ENCODE results near the gene ARL6.
A peak's percentile ranks its signal among the peaks of the same experiment; 100 is the strongest.

Gene ARL6, protein sequence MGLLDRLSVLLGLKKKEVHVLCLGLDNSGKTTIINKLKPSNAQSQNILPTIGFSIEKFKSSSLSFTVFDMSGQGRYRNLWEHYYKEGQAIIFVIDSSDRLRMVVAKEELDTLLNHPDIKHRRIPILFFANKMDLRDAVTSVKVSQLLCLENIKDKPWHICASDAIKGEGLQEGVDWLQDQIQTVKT

DNA sequence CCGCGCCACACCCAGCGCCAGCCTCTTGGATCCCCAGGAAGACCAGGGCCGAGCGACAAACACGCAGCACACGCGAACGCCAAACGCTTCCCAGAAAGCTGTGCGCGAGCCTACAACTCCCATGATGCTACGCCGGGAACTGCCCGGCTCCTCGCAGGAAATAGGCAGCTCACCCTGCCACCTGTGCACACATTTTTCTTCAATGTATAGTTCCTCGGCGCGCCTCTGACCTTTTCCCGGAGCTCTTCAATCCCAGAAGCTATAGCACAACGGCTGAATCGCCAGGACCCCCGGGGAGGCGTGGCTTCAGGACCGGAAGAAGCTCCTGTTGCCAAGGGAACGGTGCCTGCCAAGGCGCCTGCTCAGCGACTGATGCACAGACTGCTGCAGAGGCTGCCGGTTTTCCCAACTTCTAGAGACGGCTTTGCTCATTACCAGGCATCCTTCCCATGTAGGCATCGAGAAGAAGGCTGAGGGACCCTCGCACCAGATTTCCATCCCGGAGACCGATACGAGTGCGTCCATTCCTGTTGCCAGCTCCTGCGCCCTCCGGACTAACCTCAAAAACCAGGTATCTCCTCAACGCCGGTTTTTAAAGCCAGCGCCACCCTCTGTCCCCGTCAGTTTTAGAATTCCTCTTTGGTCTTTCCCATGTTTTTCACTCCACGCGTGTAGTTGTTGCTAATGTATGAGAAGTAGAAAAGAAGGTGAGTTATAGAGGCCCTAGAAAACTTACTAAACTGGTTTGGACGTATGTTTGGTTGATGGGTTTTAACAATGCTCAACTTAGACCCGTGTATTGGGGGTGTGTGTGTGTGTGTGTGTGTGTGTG is at the start of gene ARL6:
ARL6 (plus strand) TSS at position 352 of the 832 bp plus-strand sequence. CDS start 3,350 bp downstream, outside the sequence.
- peak; percentile 39 to 49 (median 44) for DNase-seq (ENCODE audit: low read depth in 2 of 3, low spot score in 2 of 3)

GRCh38 chr3:97719156-97719821 is 45.3 kb upstream of the ARL6 start:
- peak; percentile 7 to 14 (median 10) for DNase-seq (ENCODE audit: low read depth in 2 of 3, low spot score in 2 of 3)

- no peak for DNase-seq (ENCODE audit: low read depth in 2 of 3, low spot score in 2 of 3)
Measured at GRCh38 chr3:97720417-97720816, 44.1 kb upstream of the ARL6 start.

- DNase-seq (ENCODE audit: low read depth in 2 of 3, low spot score in 2 of 3) = no peak
Measured at GRCh38 chr3:97721446-97721845, 43.1 kb upstream of the ARL6 start.

- DNase-seq (ENCODE audit: low read depth in 2 of 3, low spot score in 2 of 3) = no peak
Measured at GRCh38 chr3:97736928-97737327, 27.6 kb upstream of the ARL6 start.

GRCh38 chr3:97738761-97739160 is 25.8 kb upstream of the ARL6 start:
- DNase-seq (ENCODE audit: low read depth in 2 of 3, low spot score in 2 of 3) = no peak

- no peak for DNase-seq (ENCODE audit: low read depth in 2 of 3, low spot score in 2 of 3)
Measured at GRCh38 chr3:97742036-97742435, 22.5 kb upstream of the ARL6 start.

DNA sequence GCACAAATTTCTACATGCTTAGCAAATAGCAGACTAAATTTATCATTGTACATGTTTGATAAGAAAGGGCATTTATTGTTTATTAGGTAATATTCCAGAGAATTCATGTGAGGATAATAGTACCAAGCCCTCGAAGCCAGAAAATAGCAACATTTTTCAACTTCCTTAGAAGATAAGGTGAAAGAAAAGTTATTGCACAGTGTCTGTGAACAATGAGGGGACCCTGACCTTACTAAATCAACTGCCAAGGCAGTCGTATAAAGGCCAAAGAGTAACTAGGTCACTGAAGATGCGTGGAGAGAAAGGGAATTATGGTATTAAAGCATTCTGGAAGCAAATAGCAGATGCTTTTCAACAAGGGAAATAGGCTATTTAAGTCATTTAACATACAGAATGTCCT is 20.3 kb upstream of the ARL6 start:
- no peak for DNase-seq (ENCODE audit: low read depth in 2 of 3, low spot score in 2 of 3)

DNA sequence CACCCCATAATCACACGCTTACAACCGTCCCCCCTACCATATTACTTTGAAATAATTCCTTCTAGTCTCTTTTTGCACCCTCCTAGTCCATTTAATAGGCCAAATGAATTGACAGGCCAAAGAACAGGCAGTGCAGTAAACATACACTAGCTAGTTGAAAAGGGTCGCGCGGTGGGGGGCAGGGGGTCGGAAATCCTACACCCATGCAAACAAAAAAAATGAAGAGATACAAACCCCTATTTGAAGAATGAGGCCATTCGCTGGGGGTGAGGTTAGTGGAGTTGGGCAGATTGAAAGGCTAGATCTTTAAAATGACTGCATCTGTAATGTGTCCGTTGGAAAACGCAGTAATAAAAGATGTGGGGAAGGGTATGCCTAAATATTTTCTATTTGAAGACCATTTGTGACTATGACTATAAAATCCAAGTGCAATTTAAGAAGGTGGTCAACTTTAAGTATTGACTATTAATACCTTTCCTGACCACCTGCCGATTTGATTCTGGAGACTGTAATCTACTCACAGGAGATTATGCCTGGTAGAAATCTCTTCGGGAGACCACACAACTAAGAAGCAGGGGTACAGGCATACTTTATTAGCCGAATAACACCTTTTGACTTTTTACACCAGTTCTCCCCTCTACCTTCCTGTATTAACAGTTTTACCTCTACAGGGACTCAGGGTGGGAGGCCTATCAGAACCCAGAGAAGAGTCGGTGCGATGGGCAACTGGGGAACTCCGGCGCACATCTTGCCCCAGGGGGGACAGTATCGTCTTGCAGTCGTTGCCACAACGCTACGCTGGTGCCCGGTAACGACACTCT is 762 bp upstream of the ARL6 start:
- DNase-seq (ENCODE audit: low read depth in 2 of 3, low spot score in 2 of 3) = no peak

DNA sequence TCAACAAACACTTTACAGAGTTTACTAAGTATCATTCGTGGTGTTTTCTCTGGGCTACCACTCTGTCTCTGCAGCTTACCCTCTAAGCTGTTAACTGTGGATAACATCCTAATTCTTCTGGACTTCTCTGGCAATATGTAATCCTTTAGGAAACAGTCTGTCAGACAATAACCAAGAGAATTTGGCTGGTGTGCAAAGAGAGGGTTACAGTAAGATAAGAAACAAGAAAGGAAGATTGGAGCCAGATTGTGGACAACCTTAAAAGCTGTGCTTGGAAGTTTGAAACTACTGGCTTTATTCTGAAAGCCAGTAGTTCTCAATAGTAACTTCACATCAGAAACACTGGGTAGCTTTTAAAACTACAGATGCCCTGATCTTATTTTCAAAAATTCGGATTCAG is 778 bp downstream of the ARL6 start:
- no peak for DNase-seq (ENCODE audit: low read depth in 2 of 3, low spot score in 2 of 3)

GRCh38 chr3:97772926-97773325 is 8.4 kb downstream of the ARL6 start:
- DNase-seq (ENCODE audit: low read depth in 2 of 3, low spot score in 2 of 3) = no peak

GRCh38 chr3:97778152-97778551 is 13.6 kb downstream of the ARL6 start:
- DNase-seq (ENCODE audit: low read depth in 2 of 3, low spot score in 2 of 3) = no peak

DNA sequence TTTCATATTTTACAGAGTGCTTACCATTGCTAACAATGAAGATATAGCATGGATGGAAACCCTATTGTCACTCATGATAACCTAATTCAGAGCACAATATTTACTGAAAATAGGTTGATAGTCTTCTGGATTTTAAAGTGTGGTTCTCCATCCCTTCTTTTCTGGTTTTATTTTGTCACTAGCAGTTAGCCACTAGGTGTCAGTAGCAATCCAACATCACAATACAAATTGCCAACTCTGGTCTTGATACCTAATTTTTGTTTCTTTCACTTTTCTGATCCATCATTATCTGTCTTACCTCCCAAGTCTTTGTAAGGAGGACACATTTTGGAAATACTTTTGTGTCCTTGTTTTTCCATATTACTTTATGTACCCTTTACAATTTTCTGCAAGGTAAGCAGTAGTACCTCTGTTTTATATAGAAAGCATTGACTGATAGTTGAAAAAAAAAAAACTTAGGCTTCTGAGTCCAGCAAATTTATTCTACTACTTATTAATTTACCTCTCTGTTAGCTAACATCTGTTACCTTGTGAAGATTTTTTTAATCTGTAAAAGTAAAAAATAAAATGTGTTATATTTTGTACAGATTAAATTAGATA is 29.0 kb downstream of the ARL6 start:
- no peak for DNase-seq (ENCODE audit: low read depth in 2 of 3, low spot score in 2 of 3)

- DNase-seq (ENCODE audit: low read depth in 2 of 3, low spot score in 2 of 3) = no peak
Measured at GRCh38 chr3:97795951-97796350, 31.4 kb downstream of the ARL6 start.

- DNase-seq (ENCODE audit: low read depth in 2 of 3, low spot score in 2 of 3) = no peak
Measured at GRCh38 chr3:97804471-97804870, 39.9 kb downstream of the ARL6 start.

DNA sequence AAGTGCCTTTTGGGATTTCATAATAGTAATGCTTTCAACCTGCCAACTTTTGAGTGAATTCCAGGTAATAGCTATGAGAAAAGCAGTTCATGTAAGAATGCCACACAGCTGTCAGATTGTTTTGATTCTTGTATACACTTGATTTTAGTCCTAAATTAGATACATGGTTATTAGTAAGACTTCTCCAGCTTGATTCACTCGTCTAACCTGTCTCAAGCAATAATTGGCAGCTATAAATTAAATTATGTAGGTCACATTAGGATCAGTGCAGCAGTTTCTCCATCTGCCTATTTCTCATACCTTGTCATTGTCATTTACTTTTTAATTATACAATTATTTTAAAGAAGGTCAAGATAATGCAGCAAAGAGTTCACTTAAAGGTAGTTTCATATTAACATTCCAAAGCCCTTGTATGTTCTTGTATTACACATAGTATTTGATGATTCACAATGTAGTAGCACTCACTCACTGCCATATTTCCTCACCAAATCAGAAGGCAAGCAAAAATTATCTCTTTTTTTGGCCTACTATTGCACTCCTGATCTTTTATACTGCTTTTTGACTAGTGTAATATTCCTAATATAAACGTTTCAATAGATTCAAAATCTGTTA is 46.3 kb downstream of the ARL6 start:
- DNase-seq (ENCODE audit: low read depth in 2 of 3, low spot score in 2 of 3) = no peak

DNA sequence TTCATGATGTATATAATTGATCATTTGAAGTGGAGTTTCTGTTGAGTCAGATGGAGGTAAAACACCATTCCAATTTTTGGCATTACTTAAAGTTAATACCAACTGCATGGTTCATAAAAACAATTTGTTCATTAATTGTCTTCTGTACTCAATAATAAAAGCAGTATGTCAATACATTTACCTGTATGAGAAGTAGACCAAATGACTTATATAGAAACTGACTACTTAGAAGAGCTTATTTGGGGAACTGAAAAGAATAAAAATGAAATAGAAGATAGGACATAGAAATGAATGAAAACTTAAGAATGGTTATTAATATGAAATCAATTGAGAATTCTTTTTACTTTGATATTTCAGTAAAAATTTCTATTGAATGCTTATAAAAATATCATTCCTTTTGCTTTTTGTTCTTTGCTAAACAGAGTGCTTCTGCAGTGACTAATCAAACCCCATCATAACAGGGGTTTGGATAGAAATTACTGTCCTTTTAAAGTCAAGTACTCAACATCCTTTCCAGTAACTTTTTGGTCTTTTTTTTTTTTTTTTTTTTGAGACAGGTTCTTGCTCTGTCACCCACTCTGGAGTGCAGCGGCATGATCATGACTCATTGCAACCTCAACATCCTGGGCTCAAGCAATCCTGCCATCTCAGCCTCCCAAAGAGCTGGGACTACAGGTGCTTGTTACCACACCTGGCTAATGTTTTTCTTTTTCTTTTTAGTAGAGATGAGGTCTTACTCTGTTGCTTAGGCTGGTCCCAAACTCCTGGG is 50.8 kb downstream of the ARL6 start:
- no peak for DNase-seq (ENCODE audit: low read depth in 2 of 3, low spot score in 2 of 3)

DNA sequence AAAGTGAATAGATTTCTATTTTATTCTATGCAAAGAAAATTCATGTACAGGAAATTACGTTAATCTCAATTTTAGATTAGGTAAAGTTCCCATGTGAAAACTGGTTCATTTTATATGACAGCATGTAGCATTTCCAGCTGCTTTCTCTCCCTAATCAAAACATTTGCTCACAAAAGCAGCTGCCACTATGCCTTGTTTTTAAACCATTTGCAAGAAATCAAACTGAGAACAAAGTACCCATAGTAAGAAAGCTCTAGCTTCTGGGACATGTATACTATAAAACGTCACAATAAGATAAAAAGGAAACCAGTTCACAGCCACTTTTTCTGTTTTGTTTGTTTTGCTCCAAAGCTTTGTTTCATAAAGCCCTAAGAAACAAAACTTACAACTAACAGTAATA is 52.3 kb downstream of the ARL6 start:
- DNase-seq (ENCODE audit: low read depth in 2 of 3, low spot score in 2 of 3) = no peak

DNA sequence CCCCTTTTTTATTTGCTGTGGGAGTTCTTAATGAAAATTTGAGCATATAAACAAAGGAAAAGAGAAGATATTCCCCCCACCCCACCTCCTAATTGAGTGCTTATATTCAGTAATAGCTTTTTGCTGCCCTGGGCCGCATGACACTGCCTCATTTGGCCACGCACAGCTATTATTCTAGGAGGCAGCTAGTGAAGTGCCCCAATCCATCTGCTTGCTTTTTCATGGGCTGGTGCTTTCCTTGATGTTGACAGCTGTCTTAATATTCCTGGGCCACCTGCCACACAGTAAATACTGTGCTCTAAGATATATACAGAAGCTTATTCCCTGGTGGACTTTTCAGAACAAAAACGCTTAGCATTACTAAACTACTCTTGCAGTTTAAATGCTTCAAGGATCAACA is 53.4 kb downstream of the ARL6 start:
- DNase-seq (ENCODE audit: low read depth in 2 of 3, low spot score in 2 of 3) = no peak

GRCh38 chr3:97820780-97821179 is 56.2 kb downstream of the ARL6 start:
- no peak for DNase-seq (ENCODE audit: low read depth in 2 of 3, low spot score in 2 of 3)

Measured in activated CD8-positive, alpha-beta memory T cell treated with anti-CD3 and anti-CD28 coated beads for 48 hours (primary cell).